Keratinocyte (primary cell): Measurements from ENCODE around the gene SAG. TPM values are rescaled to one million over a fixed set of nuclear protein-coding genes. Genes with fewer than 3 reads are reported as not detected.

ENCODE experiments used
- DNase-seq: peaks from one replicate; pipeline ENCODE4 v3.0.0-alpha.2; 2011; ENCODE audit warnings: low read depth, missing footprints, low spot score
- FAIRE-seq: peaks from 2 replicates; lab custom pipeline; 2011; peaks lifted over from hg19 to GRCh38; lab: Jason Lieb, UNC
- H2AFZ ChIP-seq: 2 replicates; pipeline ENCODE4 v1.6.0; 2012; ENCODE audit warnings: low read length, control low read depth, inconsistent platforms; ENCODE audit not compliant: control insufficient read depth
- H3K27ac ChIP-seq: 2 replicates; pipeline ENCODE4 v1.5.1; 2011; ENCODE audit warnings: low read length; ENCODE audit not compliant: control insufficient read depth, insufficient read depth
- H3K27me3 ChIP-seq: 3 replicates; pipeline ENCODE4 v1.6.0; 2011; ENCODE audit warnings: low read length; ENCODE audit not compliant: control insufficient read depth, insufficient read depth; ENCODE audit errors: extremely low read depth
- H3K36me3 ChIP-seq, 2 experiments: 2 replicates in 1 of 2; 3 replicates in 1 of 2; pipeline ENCODE4 v1.5.1; 2011; ENCODE audit warnings: low read length in 2 of 2, mild to moderate bottlenecking in 1 of 2; ENCODE audit not compliant: control insufficient read depth in 2 of 2, insufficient read depth in 2 of 2; ENCODE audit errors: extremely low read depth in 1 of 2
- H3K4me1 ChIP-seq: 3 replicates; pipeline ENCODE4 v1.5.1; 2011; ENCODE audit warnings: low read length; ENCODE audit not compliant: control insufficient read depth, insufficient read depth; ENCODE audit errors: extremely low read depth
- H3K4me2 ChIP-seq: 3 replicates; pipeline ENCODE4 v1.6.0; 2011; ENCODE audit warnings: low read depth, low read length; ENCODE audit not compliant: control insufficient read depth, insufficient read depth; ENCODE audit errors: extremely low read depth
- H3K4me3 ChIP-seq, 3 experiments: fragments of 200-600 bp in 1 of 3; sonication (generic) in 1 of 3; 2 replicates in 2 of 3; 3 replicates in 1 of 3; pipeline ENCODE4 v1.5.1; 2011 to 2016; ENCODE audit warnings: low read length in 3 of 3, mild to moderate bottlenecking in 3 of 3, control low read depth in 2 of 3, inconsistent platforms in 1 of 3, low read depth in 1 of 3, mixed read lengths in 1 of 3, mixed run types in 1 of 3, moderate library complexity in 1 of 3; ENCODE audit not compliant: control insufficient read depth in 2 of 3, insufficient read depth in 2 of 3; ENCODE audit errors: extremely low read depth in 1 of 3
- H3K79me2 ChIP-seq: 2 replicates; pipeline ENCODE4 v1.6.0; 2012; ENCODE audit warnings: low read length; ENCODE audit not compliant: control insufficient read depth, insufficient read depth
- H3K9ac ChIP-seq: 3 replicates; pipeline ENCODE4 v1.6.0; 2011; ENCODE audit warnings: low read length; ENCODE audit not compliant: control insufficient read depth, insufficient read depth; ENCODE audit errors: extremely low read depth
- H3K9me1 ChIP-seq: 3 replicates; pipeline ENCODE4 v1.6.0; 2011; ENCODE audit warnings: low read length; ENCODE audit not compliant: control insufficient read depth, insufficient read depth; ENCODE audit errors: extremely low read depth
- H3K9me3 ChIP-seq: 2 replicates; pipeline ENCODE4 v1.5.1; 2012; ENCODE audit warnings: low read depth, low read length; ENCODE audit not compliant: control insufficient read depth
- H4K20me1 ChIP-seq: 3 replicates; pipeline ENCODE4 v1.6.0; 2011; ENCODE audit warnings: low read length; ENCODE audit not compliant: control insufficient read depth, insufficient read depth; ENCODE audit errors: extremely low read depth
- EZH2 ChIP-seq: IDR thresholded peaks from one replicate; pipeline ENCODE4 v1.6.1; 2012; ENCODE audit warnings: inconsistent platforms, mild to moderate bottlenecking, low read length, moderate library complexity
- dilution Hi-C: fragments of 300-500 bp; cut with MboI; formaldehyde crosslinking; loops from one replicate; pipeline ENCODE4 v1.7.0; 2020; ENCODE audit warnings: low sequenced_read_pairs; ENCODE audit not compliant: extremely low pct_ligation_motif_present
- polyA plus RNA-seq, 5 experiments: library from polyadenylated mRNA; depleted of rRNA in 3 of 5; stranded (reverse) in 3 of 5; stranded (forward) in 1 of 5; unstranded in 1 of 5; fragments of >200 nt; gene quantifications; 1 replicate in 1 of 5; 2 replicates in 3 of 5; 3 replicates in 1 of 5; pipeline versions ENCODE4 v1.2.1 to v1.2.3, GENCODE V29; 2011 to 2012; ENCODE audit warnings: missing spikeins in 2 of 5, low read depth in 1 of 5, low replicate concordance in 1 of 5
- TF ChIP-seq, protein P1 (sequence below), 3 experiments: IDR thresholded peaks in 1 of 3; conservative IDR thresholded peaks in 1 of 3; optimal IDR thresholded peaks in 1 of 3; 2 replicates in 2 of 3; 3 replicates in 1 of 3; pipeline versions ENCODE3 to v1.5.1; 2011; ENCODE audit warnings: low read length in 3 of 3, mild to moderate bottlenecking in 3 of 3, moderate library complexity in 2 of 3, control low read depth in 1 of 3, inconsistent platforms in 1 of 3; ENCODE audit not compliant: insufficient read depth in 2 of 3; ENCODE audit errors: extremely low read depth in 1 of 3

SAG gene
- polyA plus RNA-seq, 1 donor (not counting 4 experiments of a cell fraction or from before 2014, with no cell fraction given) = not detected

- Histone ChIP-seq H3K79me2 (no peaks in the 10 kb centered on the region), H3K36me3 (no peaks in the 10 kb centered on the region), H3K9me1 (no peaks in the 10 kb centered on the region), H4K20me1 (no peaks in the 10 kb centered on the region), H2AFZ (no peak overlapping the region), H3K4me3 (no peak overlapping the region), H3K9me3 (no peaks in the 10 kb centered on the region), H3K9ac (no peak overlapping the region), H3K4me1 (no peaks in the 10 kb centered on the region), H3K27ac (no peak overlapping the region), H3K4me2 (no peak overlapping the region), H3K27me3 (peaks cover 11% of the 10 kb centered on the region)
- no peak for FAIRE-seq
- no peak for TF ChIP-seq EZH2
- TF ChIP-seq, protein P1, sequence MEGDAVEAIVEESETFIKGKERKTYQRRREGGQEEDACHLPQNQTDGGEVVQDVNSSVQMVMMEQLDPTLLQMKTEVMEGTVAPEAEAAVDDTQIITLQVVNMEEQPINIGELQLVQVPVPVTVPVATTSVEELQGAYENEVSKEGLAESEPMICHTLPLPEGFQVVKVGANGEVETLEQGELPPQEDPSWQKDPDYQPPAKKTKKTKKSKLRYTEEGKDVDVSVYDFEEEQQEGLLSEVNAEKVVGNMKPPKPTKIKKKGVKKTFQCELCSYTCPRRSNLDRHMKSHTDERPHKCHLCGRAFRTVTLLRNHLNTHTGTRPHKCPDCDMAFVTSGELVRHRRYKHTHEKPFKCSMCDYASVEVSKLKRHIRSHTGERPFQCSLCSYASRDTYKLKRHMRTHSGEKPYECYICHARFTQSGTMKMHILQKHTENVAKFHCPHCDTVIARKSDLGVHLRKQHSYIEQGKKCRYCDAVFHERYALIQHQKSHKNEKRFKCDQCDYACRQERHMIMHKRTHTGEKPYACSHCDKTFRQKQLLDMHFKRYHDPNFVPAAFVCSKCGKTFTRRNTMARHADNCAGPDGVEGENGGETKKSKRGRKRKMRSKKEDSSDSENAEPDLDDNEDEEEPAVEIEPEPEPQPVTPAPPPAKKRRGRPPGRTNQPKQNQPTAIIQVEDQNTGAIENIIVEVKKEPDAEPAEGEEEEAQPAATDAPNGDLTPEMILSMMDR (optimal IDR thresholded peaks at IDR 0.05 in 1 of 3, IDR thresholded peaks at IDR 0.05 in 1 of 3, conservative IDR thresholded peaks at IDR 0.05 in 1 of 3; ENCODE audit: extremely low read depth in 1 of 3, insufficient read depth in 2 of 3, low read length in 3 of 3) = no peak
- dilution Hi-C loops = no loop called here
- no peak for DNase-seq
Measured at GRCh38 chr2:233312874-233313273, 5.3 kb downstream of the SAG start.

- H3K4me3 ChIP-seq = no peak overlapping the region
- DNase-seq (no peak), FAIRE-seq (no peak)
- TF ChIP-seq EZH2 = no peak
- TF ChIP-seq, protein P1 (optimal IDR thresholded peaks at IDR 0.05 in 1 of 3, IDR thresholded peaks at IDR 0.05 in 1 of 3, conservative IDR thresholded peaks at IDR 0.05 in 1 of 3; ENCODE audit: extremely low read depth in 1 of 3, insufficient read depth in 2 of 3, low read length in 3 of 3) = no peak
- H3K79me2 ChIP-seq = no peaks in the 10 kb centered on the region
- no peaks in the 10 kb centered on the region for H3K36me3 ChIP-seq
- no peak overlapping the region for H2AFZ ChIP-seq
- H4K20me1 ChIP-seq = no peaks in the 10 kb centered on the region
- dilution Hi-C loops = no loop called here
- no peak overlapping the region for H3K9ac ChIP-seq
- H3K27me3 ChIP-seq = peaks cover 17% of the 10 kb centered on the region
- H3K9me1 ChIP-seq = no peaks in the 10 kb centered on the region
- H3K9me3 ChIP-seq = no peaks in the 10 kb centered on the region
- no peak overlapping the region for H3K4me2 ChIP-seq
- no peaks in the 10 kb centered on the region for H3K4me1 ChIP-seq
- H3K27ac ChIP-seq = no peak overlapping the region
Measured at GRCh38 chr2:233314180-233314925, 6.7 kb downstream of the SAG start.
